Trophoblast cell (in vitro differentiated cells and primary cell): ENCODE results near the gene ABCC6.
A peak's percentile ranks its signal among the peaks of the same experiment; 100 is the strongest.
"Not testable (repeated sequence)": the region's sequence is repeated elsewhere in the genome, so short reads cannot be mapped to it uniquely, and the experiment has no call there.

Experiments
- DNase-seq, 2 donors: peaks; one replicate each; pipeline ENCODE4 v3.0.0-alpha.2; 2016
- H2AFZ ChIP-seq: 2 replicates; pipeline ENCODE4 v1.6.1; 2013; ENCODE audit warnings: low read length, moderate library complexity, mild to moderate bottlenecking; ENCODE audit not compliant: insufficient read depth, poor library complexity
- H2AK5ac ChIP-seq: 2 replicates; pipeline ENCODE4 v1.6.1; 2013; ENCODE audit warnings: mild to moderate bottlenecking, low read length
- H2BK120ac ChIP-seq: 2 replicates; pipeline ENCODE4 v1.6.1; 2013; ENCODE audit warnings: low read length, mild to moderate bottlenecking, moderate library complexity; ENCODE audit not compliant: insufficient read depth, poor library complexity
- H2BK12ac ChIP-seq: 2 replicates; pipeline ENCODE4 v1.6.1; 2013; ENCODE audit warnings: mild to moderate bottlenecking, low read length, moderate library complexity
- H2BK5ac ChIP-seq: 2 replicates; pipeline ENCODE4 v1.6.1; 2013; ENCODE audit warnings: low read length, low read depth, moderate library complexity, mild to moderate bottlenecking; ENCODE audit not compliant: poor library complexity
- H3K14ac ChIP-seq: 2 replicates; pipeline ENCODE4 v1.6.1; 2013; ENCODE audit warnings: mild to moderate bottlenecking, low read length
- H3K18ac ChIP-seq: 2 replicates; pipeline ENCODE4 v1.6.1; 2013; ENCODE audit warnings: mild to moderate bottlenecking, low read length
- H3K23ac ChIP-seq: 2 replicates; pipeline ENCODE4 v1.6.1; 2013; ENCODE audit warnings: low read length
- H3K27ac ChIP-seq: 2 replicates; pipeline ENCODE4 v1.5.1; 2013; ENCODE audit warnings: low read depth, mild to moderate bottlenecking, inconsistent platforms, low read length, moderate library complexity
- H3K27me3 ChIP-seq: 2 replicates; pipeline ENCODE4 v1.6.1; 2013; ENCODE audit warnings: inconsistent platforms, mild to moderate bottlenecking, low read length, moderate library complexity; ENCODE audit not compliant: insufficient read depth
- H3K36me3 ChIP-seq, 2 experiments: 1 replicate in 1 of 2; 2 replicates in 1 of 2; pipeline ENCODE4 v1.6.1; 2013; ENCODE audit warnings: low read length in 2 of 2, mild to moderate bottlenecking in 2 of 2, moderate library complexity in 1 of 2; ENCODE audit not compliant: insufficient read depth in 2 of 2, control insufficient read depth in 1 of 2
- H3K4ac ChIP-seq: 2 replicates; pipeline ENCODE4 v1.6.1; 2013; ENCODE audit warnings: low read depth, mild to moderate bottlenecking, low read length, moderate library complexity
- H3K4me1 ChIP-seq, 2 experiments: 1 replicate in 1 of 2; 2 replicates in 1 of 2; pipeline ENCODE4 v1.6.1; 2013; ENCODE audit warnings: low read length in 2 of 2, mild to moderate bottlenecking in 2 of 2, moderate library complexity in 1 of 2; ENCODE audit not compliant: insufficient read depth in 2 of 2, control insufficient read depth in 1 of 2
- H3K4me2 ChIP-seq: 2 replicates; pipeline ENCODE4 v1.6.1; 2013; ENCODE audit warnings: inconsistent platforms, mild to moderate bottlenecking, low read length, moderate library complexity
- H3K4me3 ChIP-seq: 2 replicates; pipeline ENCODE4 v1.5.1; 2013; ENCODE audit warnings: mild to moderate bottlenecking, low read depth, low read length, inconsistent platforms
- H3K79me1 ChIP-seq: one replicate; pipeline ENCODE4 v1.6.1; 2013; ENCODE audit warnings: low read length
- H3K79me2 ChIP-seq: 2 replicates; pipeline ENCODE4 v1.6.1; 2013; ENCODE audit warnings: low read length, mild to moderate bottlenecking; ENCODE audit not compliant: control insufficient read depth, insufficient read depth, poor library complexity
- H3K9ac ChIP-seq: 2 replicates; pipeline ENCODE4 v1.6.1; 2013; ENCODE audit warnings: mild to moderate bottlenecking, low read length
- H3K9me3 ChIP-seq: 2 replicates; pipeline ENCODE4 v1.6.1; 2013; ENCODE audit warnings: low read depth, mild to moderate bottlenecking, control low read depth, inconsistent platforms, low read length; ENCODE audit not compliant: insufficient read depth
- H4K12ac ChIP-seq: 2 replicates; pipeline ENCODE4 v1.6.1; 2013; ENCODE audit warnings: low read depth, mild to moderate bottlenecking, low read length, moderate library complexity
- H4K8ac ChIP-seq: 2 replicates; pipeline ENCODE4 v1.6.1; 2013; ENCODE audit warnings: low read depth, mild to moderate bottlenecking, low read length, moderate library complexity
- H4K91ac ChIP-seq: one replicate; pipeline ENCODE4 v1.6.1; 2013; ENCODE audit warnings: low read depth, mild to moderate bottlenecking, low read length, moderate library complexity
- WGBS: extraction: QIAGEN DNeasy Blood & Tissue Kit; methylation state at CpG from one replicate; pipeline ENCODE4 v1.1.7; 2013; ENCODE audit warnings: missing lambda C conversion rate; ENCODE audit not compliant: insufficient read length, insufficient coverage; ENCODE audit errors: extremely low coverage; 5-methylcytosine and 5-hydroxymethylcytosine counted together

ABCC6 gene

DNA sequence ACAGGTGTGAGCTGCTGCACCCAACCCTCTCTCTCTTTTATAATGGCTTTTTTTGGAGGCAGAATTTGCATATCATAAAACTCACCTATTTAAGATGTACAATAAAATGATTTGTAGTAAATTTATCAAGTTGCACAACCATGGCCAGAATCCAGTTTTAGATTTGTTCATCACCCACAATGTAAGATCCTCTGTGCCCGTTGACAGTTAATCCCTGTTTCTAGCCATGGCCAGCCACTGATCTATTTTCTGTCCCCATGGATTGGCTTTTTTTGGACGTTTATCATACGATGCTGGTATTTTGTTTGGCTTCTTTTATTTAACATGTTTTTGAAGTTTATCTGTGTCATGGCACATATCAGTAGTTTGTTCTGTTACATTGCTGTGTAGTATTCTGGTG, 44.4 kb upstream of the ABCC6 start:
- not testable (repeated sequence) for H4K12ac ChIP-seq, DNase-seq, H3K27ac ChIP-seq

DNA sequence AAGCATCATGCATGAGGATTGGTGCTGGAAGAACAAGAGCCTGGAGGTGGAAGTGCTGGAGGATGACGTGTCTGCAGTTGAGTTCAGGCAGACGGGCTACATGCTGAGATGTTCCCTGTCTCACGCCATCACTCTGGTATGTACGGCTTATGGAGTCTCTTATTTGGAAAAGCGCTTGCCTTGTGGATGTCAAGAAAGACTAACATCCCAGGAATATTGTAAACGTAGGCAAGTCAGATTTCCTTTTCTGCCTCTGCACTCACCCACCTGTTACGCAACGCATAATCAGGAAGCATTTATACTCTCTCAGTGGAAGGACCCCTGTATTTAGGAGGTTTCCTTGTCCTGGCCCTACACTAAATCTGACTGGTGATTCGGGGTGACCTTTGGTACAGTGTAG, 41.8 kb upstream of the ABCC6 start:
- not testable (repeated sequence) for H3K36me3 ChIP-seq, H4K8ac ChIP-seq, H2AFZ ChIP-seq, H3K79me2 ChIP-seq, H2BK120ac ChIP-seq, H3K27ac ChIP-seq, H4K91ac ChIP-seq, H3K4me2 ChIP-seq, H3K4me3 ChIP-seq, H2AK5ac ChIP-seq, H3K14ac ChIP-seq, H4K12ac ChIP-seq, H2BK12ac ChIP-seq, H3K18ac ChIP-seq, H3K9me3 ChIP-seq, H3K27me3 ChIP-seq, H3K4me1 ChIP-seq, H3K23ac ChIP-seq, H3K9ac ChIP-seq, H2BK5ac ChIP-seq, H3K79me1 ChIP-seq, H3K4ac ChIP-seq
- peak in 1 of 2 donors; percentile 0 for DNase-seq
- WGBS, result no CpG with 5 or more reads among the region's 9 CpGs

More for the DNA sequence above, 44.4 kb upstream of the ABCC6 start:
- H3K36me3 ChIP-seq, H2BK120ac ChIP-seq, H3K4me3 ChIP-seq, H4K91ac ChIP-seq, H4K8ac ChIP-seq, H3K18ac ChIP-seq, H3K4ac ChIP-seq, H3K9me3 ChIP-seq, H2AK5ac ChIP-seq, H3K9ac ChIP-seq, H3K4me2 ChIP-seq, H3K79me2 ChIP-seq, H3K27me3 ChIP-seq, H3K14ac ChIP-seq, H3K79me1 ChIP-seq, H2BK5ac ChIP-seq, H3K23ac ChIP-seq, H2AFZ ChIP-seq, H3K4me1 ChIP-seq, H2BK12ac ChIP-seq: not testable (repeated sequence)
- WGBS, result no CpG with 5 or more reads among the region's 3 CpGs

DNA sequence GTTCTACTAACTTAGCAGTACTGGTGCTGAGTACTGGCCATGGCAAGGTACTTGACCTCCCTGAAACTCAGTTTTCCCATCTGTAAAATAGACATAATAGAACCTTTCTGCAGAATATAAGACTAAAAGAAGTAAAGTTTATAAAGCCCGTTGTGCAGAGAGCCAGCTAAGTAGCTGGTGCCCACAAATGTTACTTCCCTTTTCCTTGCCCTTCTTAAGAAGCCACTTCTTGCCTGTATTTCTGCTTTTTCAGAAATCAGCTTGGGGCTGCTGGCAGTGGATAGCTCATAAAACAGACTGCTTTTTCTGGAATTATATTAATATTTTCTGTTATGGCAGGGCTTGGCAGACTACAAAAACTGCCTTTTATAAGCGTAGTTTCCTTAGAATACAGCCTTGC, 40.7 kb upstream of the ABCC6 start:
- H2BK12ac ChIP-seq, H3K4me2 ChIP-seq, DNase-seq, H2BK120ac ChIP-seq, H3K9me3 ChIP-seq, H2BK5ac ChIP-seq, H3K36me3 ChIP-seq, H3K18ac ChIP-seq, H3K79me1 ChIP-seq, H3K4me1 ChIP-seq, H3K14ac ChIP-seq, H3K23ac ChIP-seq, H3K4me3 ChIP-seq, H2AK5ac ChIP-seq, H4K12ac ChIP-seq, H3K79me2 ChIP-seq, H4K8ac ChIP-seq, H3K4ac ChIP-seq, H3K27ac ChIP-seq, H2AFZ ChIP-seq, H4K91ac ChIP-seq, H3K9ac ChIP-seq, H3K27me3 ChIP-seq: not testable (repeated sequence)
- WGBS, result no CpG with 5 or more reads among the region's 2 CpGs

DNA sequence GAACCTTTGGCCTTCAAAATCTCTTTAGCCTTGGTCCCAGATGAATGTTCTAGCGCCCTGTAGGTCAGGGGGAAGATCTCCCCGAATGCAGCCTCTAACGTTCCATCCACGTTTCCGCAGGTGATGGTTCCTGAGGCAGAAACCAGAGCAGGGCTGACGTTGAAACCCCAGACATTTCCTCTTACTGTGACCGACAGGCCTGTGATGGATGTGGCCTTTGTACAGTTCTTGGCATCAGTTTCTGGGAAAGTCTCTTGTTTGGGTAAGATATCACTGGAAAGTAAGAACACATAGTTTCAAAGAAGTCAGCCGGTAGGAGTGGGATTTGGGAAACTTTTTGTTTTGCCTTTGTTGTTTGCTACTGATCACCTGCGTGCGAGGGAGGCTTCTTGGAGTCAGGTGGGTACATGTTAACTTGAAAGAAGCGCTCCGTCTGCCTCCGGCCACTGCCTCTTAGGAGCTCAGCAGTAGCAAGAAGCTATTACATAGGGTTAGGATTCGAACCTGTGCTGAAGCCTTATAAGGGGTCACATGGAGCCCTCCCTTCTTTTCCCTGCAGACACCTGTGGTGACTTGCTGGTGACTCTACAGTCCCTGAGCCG, 39.8 kb upstream of the ABCC6 start:
- H2BK120ac ChIP-seq, H3K36me3 ChIP-seq, H2AK5ac ChIP-seq, H3K4ac ChIP-seq, H3K79me1 ChIP-seq, DNase-seq, H4K91ac ChIP-seq, H4K8ac ChIP-seq, H4K12ac ChIP-seq, H3K14ac ChIP-seq, H3K27ac ChIP-seq, H3K79me2 ChIP-seq, H3K27me3 ChIP-seq, H3K9ac ChIP-seq, H3K4me1 ChIP-seq, H3K23ac ChIP-seq, H3K9me3 ChIP-seq, H2BK12ac ChIP-seq, H3K18ac ChIP-seq, H2AFZ ChIP-seq, H3K4me2 ChIP-seq, H2BK5ac ChIP-seq, H3K4me3 ChIP-seq: not testable (repeated sequence)
- WGBS, result no CpG with 5 or more reads among the region's 15 CpGs
